ENCODE measurements around the gene CMTM5.
"Not testable (repeated sequence)": the region's sequence is repeated elsewhere in the genome, so short reads cannot be mapped to it uniquely, and the experiment has no call there.

CMTM5 gene

GRCh38 chr14:23414906-23415820, 38.3 kb downstream of the CMTM5 start:
- no peak for DNase-seq (ENCODE audit: low spot score)

- no peak for DNase-seq (ENCODE audit: low spot score)
Observed at GRCh38 chr14:23415821-23416778, 39.3 kb downstream of the CMTM5 start.

- no peak for DNase-seq (ENCODE audit: low spot score)
Observed at GRCh38 chr14:23416801-23417200, 40.0 kb downstream of the CMTM5 start.

GRCh38 chr14:23417269-23417668, 40.4 kb downstream of the CMTM5 start:
- not testable (repeated sequence) for DNase-seq (ENCODE audit: low spot score)

- DNase-seq (ENCODE audit: low spot score): no peak
Observed at GRCh38 chr14:23418021-23418420, 41.2 kb downstream of the CMTM5 start.

- not testable (repeated sequence) for DNase-seq (ENCODE audit: low spot score)
Observed at GRCh38 chr14:23419646-23420045, 42.8 kb downstream of the CMTM5 start.

- DNase-seq (ENCODE audit: low spot score): no peak
Observed at GRCh38 chr14:23421594-23421993, 44.7 kb downstream of the CMTM5 start.

DNA sequence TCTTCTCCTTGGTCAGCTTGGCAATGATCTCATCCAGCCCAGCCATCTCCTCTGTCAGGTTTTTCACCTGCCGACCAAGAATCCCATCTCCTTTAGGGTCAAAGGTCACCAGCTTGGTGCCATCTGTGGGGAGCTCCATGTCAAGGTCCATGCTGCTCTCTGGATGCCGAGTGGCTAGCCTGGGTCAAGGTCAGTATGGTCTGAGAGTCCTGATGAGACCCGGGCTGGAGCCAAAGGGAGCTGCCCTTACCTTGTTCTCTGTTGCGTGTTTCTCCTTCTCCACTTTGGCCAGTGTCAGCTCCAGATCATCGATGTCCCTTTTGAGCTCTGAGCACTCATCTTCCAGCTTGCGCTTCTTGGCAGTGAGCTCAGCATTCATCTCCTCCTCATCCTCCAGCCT, 46.8 kb downstream of the CMTM5 start:
- DNase-seq (ENCODE audit: low spot score): no peak

DNA sequence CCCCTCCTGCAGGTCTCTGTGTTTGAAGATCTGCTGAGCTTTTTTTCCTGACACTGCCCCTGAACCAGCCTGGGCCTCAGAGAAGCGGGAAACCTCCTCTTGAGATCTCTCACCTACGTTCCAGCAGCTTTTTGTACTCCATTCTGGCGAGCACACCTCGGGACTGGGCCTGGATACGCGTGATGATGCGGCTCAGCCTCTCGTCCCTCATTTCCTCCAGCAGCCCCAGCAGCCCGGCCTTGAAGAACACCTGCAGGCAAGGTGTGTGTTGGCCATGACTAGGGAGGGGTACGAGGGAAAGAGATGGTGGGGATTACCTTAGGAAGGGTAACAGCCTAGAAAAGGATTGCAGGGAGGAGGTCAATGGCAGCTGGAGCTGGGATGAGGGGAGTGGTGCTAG, 48.3 kb downstream of the CMTM5 start:
- DNase-seq (ENCODE audit: low spot score): no peak

DNA sequence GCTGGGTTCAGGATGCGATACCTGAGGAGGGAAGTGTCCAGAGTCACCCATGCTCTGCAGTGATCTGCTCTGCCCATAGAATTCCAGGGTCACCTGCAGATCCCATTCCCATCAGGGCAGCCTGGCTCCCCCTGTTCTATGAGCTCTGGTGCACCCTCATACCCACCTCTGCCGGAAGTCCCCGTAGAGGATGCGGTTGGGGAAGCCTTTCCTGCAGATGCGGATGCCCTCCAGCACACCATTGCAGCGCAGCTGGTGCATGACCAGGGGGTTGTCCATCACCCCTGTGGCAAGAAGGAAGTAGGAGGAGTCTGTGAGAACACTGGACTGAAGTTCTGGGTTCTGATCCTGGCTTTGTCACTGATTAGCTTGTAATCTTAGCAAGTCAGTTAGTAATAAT, 49.0 kb downstream of the CMTM5 start:
- not testable (repeated sequence) for DNase-seq (ENCODE audit: low spot score)

GRCh38 chr14:23428686-23429495, 52.0 kb downstream of the CMTM5 start:
- DNase-seq (ENCODE audit: low spot score): no peak
